WTC11 (cell line): Measurements from ENCODE around the gene GIT1. TPM values are rescaled to one million over a fixed set of nuclear protein-coding genes. Genes with fewer than 3 reads are reported as not detected.

Experiments
- ARID4B ChIP-seq: sonication (generic); formaldehyde crosslinking; IDR thresholded peaks from 2 replicates; pipeline ENCODE4 v1.8.0; 2023; ENCODE audit warnings: missing genetic modification reagents, mild to moderate bottlenecking, borderline replicate concordance
- FOXK1 ChIP-seq: sonication (generic); formaldehyde crosslinking; IDR thresholded peaks from 2 replicates; pipeline ENCODE4 v1.8.0; 2022; ENCODE audit warnings: mild to moderate bottlenecking, moderate library complexity, missing genetic modification reagents
- FOXP1 ChIP-seq: sonication (generic); formaldehyde crosslinking; IDR thresholded peaks from 2 replicates; pipeline ENCODE4 v1.8.0; 2022; ENCODE audit warnings: missing genetic modification reagents, mild to moderate bottlenecking, moderate library complexity, borderline replicate concordance
- IRF2 ChIP-seq: sonication (generic); formaldehyde crosslinking; IDR thresholded peaks from 2 replicates; pipeline ENCODE4 v1.8.0; 2022; ENCODE audit warnings: low read depth, missing genetic modification reagents, borderline replicate concordance
- RELA ChIP-seq: sonication (generic); formaldehyde crosslinking; IDR thresholded peaks from 2 replicates; pipeline ENCODE4 v1.8.1; 2022; ENCODE audit warnings: missing genetic modification reagents, mild to moderate bottlenecking, borderline replicate concordance
- USF1 ChIP-seq: sonication (generic); formaldehyde crosslinking; IDR thresholded peaks from 2 replicates; pipeline ENCODE4 v1.8.0; 2022; ENCODE audit warnings: mild to moderate bottlenecking, missing genetic modification reagents
- ZNF532 ChIP-seq: fragments of 250-450 bp; sonication (Bioruptor Pico); IDR thresholded peaks from 2 replicates; pipeline ENCODE4 v1.9.0; 2021; ENCODE audit warnings: mild to moderate bottlenecking, borderline replicate concordance
- ZSCAN18 ChIP-seq: fragments of 250-450 bp; sonication (Bioruptor Pico); IDR thresholded peaks from 2 replicates; pipeline ENCODE4 v2.1.2; 2022; ENCODE audit warnings: mild to moderate bottlenecking, moderate library complexity
- total RNA-seq: library from RNA; stranded (reverse); gene quantifications from 3 replicates; pipeline ENCODE4 v1.2.3, GENCODE V29; 2021
- TF ChIP-seq, protein P1 (sequence below): sonication (generic); formaldehyde crosslinking; IDR thresholded peaks from 2 replicates; pipeline ENCODE4 v1.8.1; 2022; ENCODE audit warnings: mild to moderate bottlenecking, moderate library complexity, missing genetic modification reagents
- TF ChIP-seq, protein P2 (sequence below): fragments of 250-450 bp; sonication (Bioruptor Pico); conservative IDR thresholded peaks from 2 replicates; pipeline ENCODE4 v1.9.0; 2021; ENCODE audit warnings: mild to moderate bottlenecking
- TF ChIP-seq, protein P3 (sequence below): fragments of 250-450 bp; sonication (Bioruptor Pico); IDR thresholded peaks from 2 replicates; pipeline ENCODE4 v1.8.0; 2021; ENCODE audit warnings: mild to moderate bottlenecking
- TF ChIP-seq, protein P4 (sequence below): sonication (generic); formaldehyde crosslinking; IDR thresholded peaks from 2 replicates; pipeline ENCODE4 v1.8.0; 2022; ENCODE audit warnings: mild to moderate bottlenecking, missing genetic modification reagents
- TF ChIP-seq, protein P5 (sequence below): sonication (generic); formaldehyde crosslinking; IDR thresholded peaks from 2 replicates; pipeline ENCODE4 v1.8.0; 2023; ENCODE audit warnings: mild to moderate bottlenecking, missing genetic modification reagents

Gene GIT1
- total RNA-seq, 1 experiment from 2014 or later: 66.9 TPM

GRCh38 chr17:29568331-29569244 lies 20.9 kb downstream of the GIT1 start, which contains the start of gene TP53I13 (continued):
- TF ChIP-seq ZNF532 (CRISPR knock-in tag): no peak
- no peak for TF ChIP-seq ZSCAN18
- TF ChIP-seq, protein P1, sequence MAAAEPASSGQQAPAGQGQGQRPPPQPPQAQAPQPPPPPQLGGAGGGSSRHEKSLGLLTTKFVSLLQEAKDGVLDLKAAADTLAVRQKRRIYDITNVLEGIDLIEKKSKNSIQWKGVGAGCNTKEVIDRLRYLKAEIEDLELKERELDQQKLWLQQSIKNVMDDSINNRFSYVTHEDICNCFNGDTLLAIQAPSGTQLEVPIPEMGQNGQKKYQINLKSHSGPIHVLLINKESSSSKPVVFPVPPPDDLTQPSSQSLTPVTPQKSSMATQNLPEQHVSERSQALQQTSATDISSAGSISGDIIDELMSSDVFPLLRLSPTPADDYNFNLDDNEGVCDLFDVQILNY (CRISPR knock-in tag): peak; percentile 33; the same call in 1 of the 2 replicates
- TF ChIP-seq FOXP1: peak; percentile 8; the same call in 1 of the 2 replicates
- no peak for TF ChIP-seq ARID4B
- TF ChIP-seq USF1 (CRISPR knock-in tag): no peak
- TF ChIP-seq, protein P2, sequence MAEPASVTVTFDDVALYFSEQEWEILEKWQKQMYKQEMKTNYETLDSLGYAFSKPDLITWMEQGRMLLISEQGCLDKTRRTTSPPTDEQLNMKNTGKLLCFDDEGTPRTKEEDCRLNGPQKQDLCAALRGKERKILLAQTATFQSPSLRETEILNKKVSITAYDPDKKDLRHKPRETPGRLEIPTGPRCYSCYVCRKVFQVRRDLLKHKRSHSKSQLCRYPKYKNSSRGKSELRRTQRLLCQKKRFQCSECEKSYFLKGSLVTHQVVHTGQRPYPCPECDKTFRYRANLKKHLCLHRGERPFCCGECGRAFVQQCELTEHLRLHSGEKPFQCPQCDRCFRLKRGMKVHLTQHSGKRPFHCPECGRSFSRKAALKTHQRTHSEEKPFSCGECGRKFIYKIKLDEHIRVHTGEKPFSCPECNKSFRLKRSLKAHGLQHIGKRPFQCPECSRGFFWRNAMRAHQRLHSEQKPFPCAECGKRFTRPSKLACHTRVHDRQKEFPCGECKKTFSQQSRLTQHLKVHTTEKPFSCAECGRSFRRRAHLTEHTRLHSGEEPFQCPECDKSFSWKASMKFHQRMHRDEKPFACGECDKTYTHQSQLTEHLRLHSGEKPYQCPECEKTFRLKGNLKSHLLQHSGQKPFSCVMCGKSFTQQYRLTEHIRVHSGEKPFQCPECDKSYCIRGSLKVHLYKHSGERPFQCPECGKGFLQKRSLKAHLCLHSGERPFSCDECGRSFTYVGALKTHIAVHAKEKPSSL: no peak
- TF ChIP-seq, protein P3, sequence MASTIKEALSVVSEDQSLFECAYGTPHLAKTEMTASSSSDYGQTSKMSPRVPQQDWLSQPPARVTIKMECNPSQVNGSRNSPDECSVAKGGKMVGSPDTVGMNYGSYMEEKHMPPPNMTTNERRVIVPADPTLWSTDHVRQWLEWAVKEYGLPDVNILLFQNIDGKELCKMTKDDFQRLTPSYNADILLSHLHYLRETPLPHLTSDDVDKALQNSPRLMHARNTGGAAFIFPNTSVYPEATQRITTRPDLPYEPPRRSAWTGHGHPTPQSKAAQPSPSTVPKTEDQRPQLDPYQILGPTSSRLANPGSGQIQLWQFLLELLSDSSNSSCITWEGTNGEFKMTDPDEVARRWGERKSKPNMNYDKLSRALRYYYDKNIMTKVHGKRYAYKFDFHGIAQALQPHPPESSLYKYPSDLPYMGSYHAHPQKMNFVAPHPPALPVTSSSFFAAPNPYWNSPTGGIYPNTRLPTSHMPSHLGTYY (CRISPR knock-in tag): no peak
- TF ChIP-seq IRF2 (CRISPR knock-in tag): no peak
- TF ChIP-seq, protein P4, sequence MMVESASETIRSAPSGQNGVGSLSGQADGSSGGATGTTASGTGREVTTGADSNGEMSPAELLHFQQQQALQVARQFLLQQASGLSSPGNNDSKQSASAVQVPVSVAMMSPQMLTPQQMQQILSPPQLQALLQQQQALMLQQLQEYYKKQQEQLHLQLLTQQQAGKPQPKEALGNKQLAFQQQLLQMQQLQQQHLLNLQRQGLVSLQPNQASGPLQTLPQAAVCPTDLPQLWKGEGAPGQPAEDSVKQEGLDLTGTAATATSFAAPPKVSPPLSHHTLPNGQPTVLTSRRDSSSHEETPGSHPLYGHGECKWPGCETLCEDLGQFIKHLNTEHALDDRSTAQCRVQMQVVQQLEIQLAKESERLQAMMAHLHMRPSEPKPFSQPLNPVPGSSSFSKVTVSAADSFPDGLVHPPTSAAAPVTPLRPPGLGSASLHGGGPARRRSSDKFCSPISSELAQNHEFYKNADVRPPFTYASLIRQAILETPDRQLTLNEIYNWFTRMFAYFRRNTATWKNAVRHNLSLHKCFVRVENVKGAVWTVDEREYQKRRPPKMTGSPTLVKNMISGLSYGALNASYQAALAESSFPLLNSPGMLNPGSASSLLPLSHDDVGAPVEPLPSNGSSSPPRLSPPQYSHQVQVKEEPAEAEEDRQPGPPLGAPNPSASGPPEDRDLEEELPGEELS (CRISPR knock-in tag): peak; percentile 32; the same call in 1 of the 2 replicates
- no peak for TF ChIP-seq RELA (CRISPR knock-in tag)
- TF ChIP-seq, protein P5, sequence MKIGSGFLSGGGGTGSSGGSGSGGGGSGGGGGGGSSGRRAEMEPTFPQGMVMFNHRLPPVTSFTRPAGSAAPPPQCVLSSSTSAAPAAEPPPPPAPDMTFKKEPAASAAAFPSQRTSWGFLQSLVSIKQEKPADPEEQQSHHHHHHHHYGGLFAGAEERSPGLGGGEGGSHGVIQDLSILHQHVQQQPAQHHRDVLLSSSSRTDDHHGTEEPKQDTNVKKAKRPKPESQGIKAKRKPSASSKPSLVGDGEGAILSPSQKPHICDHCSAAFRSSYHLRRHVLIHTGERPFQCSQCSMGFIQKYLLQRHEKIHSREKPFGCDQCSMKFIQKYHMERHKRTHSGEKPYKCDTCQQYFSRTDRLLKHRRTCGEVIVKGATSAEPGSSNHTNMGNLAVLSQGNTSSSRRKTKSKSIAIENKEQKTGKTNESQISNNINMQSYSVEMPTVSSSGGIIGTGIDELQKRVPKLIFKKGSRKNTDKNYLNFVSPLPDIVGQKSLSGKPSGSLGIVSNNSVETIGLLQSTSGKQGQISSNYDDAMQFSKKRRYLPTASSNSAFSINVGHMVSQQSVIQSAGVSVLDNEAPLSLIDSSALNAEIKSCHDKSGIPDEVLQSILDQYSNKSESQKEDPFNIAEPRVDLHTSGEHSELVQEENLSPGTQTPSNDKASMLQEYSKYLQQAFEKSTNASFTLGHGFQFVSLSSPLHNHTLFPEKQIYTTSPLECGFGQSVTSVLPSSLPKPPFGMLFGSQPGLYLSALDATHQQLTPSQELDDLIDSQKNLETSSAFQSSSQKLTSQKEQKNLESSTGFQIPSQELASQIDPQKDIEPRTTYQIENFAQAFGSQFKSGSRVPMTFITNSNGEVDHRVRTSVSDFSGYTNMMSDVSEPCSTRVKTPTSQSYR (CRISPR knock-in tag): no peak
- TF ChIP-seq FOXK1 (CRISPR knock-in tag): peak; percentile 15; the same call in 1 of the 2 replicates
